Suprapubic skin (tissue), 4 donors: ENCODE data around the gene IST1.

ENCODE experiments used
- EP300 ChIP-seq: sonication (generic); formaldehyde crosslinking; IDR thresholded peaks from one replicate; pipeline ENCODE4 v1.6.1; 2017; ENCODE audit warnings: antibody characterized with exemption
- POLR2A ChIP-seq, 2 donors: fragments of 450-650 bp; IDR thresholded peaks; one replicate each; pipeline ENCODE4 v1.6.1; 2017; ENCODE audit warnings: antibody characterized with exemption in 2 of 2, mild to moderate bottlenecking in 2 of 2, moderate library complexity in 2 of 2
- POLR2AphosphoS5 ChIP-seq, 3 donors: sonication (generic); formaldehyde crosslinking; IDR thresholded peaks; one replicate each; pipeline ENCODE4 v1.6.1; 2017; ENCODE audit warnings: antibody characterized with exemption in 3 of 3
- TF ChIP-seq, protein P1 (sequence below), 2 donors: fragments of 200-600 bp in 1 of 2; fragments of 450-650 bp in 1 of 2; sonication (generic) in 1 of 2; IDR thresholded peaks; one replicate each; pipeline ENCODE4 v1.5.1; 2016 to 2019; ENCODE audit warnings: antibody characterized with exemption in 2 of 2, mild to moderate bottlenecking in 1 of 2, moderate library complexity in 1 of 2

DNA sequence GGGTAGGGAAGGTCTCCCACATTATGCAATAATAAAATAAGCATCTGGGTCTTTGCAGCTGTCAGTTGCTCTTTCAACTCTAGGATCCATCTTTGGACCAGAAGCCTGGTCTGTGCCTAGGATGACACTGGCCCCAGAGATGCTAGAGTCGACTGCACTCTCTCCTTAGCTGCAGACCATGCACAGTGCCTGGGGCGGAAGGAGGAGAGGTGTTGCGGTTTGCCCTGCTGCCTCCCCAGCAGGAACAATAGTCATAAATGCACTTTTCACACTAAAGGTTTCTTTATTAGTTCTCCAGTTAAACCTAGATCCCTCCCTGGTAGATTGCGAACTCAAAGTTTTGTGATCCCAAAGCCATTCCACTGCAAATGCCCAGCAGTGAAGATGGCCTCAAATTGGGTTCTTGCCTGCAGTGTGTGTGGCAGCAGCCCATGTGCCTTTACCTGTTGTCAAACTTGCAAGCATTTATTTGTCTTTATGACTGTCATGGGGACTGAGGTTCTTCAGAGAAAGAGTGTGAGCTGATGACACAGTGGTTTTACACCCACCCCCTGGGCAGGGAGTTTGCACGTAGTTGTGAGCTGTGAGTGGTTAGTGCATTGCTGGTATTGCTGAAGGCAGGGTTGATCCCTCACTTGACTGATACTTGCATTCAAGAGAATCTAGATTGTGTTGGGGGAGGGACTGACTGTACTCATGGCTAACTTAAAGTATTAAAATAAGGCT lies 39.2 kb upstream of the IST1 start:
- TF ChIP-seq, protein P1, sequence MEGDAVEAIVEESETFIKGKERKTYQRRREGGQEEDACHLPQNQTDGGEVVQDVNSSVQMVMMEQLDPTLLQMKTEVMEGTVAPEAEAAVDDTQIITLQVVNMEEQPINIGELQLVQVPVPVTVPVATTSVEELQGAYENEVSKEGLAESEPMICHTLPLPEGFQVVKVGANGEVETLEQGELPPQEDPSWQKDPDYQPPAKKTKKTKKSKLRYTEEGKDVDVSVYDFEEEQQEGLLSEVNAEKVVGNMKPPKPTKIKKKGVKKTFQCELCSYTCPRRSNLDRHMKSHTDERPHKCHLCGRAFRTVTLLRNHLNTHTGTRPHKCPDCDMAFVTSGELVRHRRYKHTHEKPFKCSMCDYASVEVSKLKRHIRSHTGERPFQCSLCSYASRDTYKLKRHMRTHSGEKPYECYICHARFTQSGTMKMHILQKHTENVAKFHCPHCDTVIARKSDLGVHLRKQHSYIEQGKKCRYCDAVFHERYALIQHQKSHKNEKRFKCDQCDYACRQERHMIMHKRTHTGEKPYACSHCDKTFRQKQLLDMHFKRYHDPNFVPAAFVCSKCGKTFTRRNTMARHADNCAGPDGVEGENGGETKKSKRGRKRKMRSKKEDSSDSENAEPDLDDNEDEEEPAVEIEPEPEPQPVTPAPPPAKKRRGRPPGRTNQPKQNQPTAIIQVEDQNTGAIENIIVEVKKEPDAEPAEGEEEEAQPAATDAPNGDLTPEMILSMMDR (IDR thresholded peaks at IDR 0.05) = no peak
- no peak for TF ChIP-seq POLR2A (IDR thresholded peaks at IDR 0.05)
- TF ChIP-seq POLR2AphosphoS5 (IDR thresholded peaks at IDR 0.05) = no peak
- TF ChIP-seq EP300 = no peak
